ENCODE data around the gene MFSD11.
A peak's percentile ranks its signal among the peaks of the same experiment; 100 is the strongest.

Gene MFSD11

GRCh38 chr17:76732734-76733617 is 4.9 kb upstream of the MFSD11 start:
- Histone ChIP-seq H3K79me2 (ENCODE audit: control insufficient read depth, low read length) (peaks cover 88% of the 10 kb centered on the region), H3K4me2 (ENCODE audit: low read length) (peak overlapping the region; percentile 66), H4K20me1 (ENCODE audit: control insufficient read depth, insufficient read depth, low read depth, low read length) (peaks cover 28% of the 10 kb centered on the region), H3K27ac (ENCODE audit: low read depth, low read length) (peak overlapping the region; percentile 93), H3F3A (ENCODE audit: control insufficient read depth, insufficient read depth) (peaks cover 70% of the 10 kb centered on the region), H3K36me3 (ENCODE audit: control insufficient read depth, low read length) (peaks cover 84% of the 10 kb centered on the region), H3K4me1 (ENCODE audit: control insufficient read depth, low read length) (peaks cover 64% of the 10 kb centered on the region), H3K9me2 (replicated peaks; ENCODE audit: control insufficient read depth, low read length) (no peaks in the 10 kb centered on the region), H3K4me3 (ENCODE audit: low read length) (peak overlapping the region; percentile 89), H3K27me3 (ENCODE audit: control insufficient read depth, low read length) (no peaks in the 10 kb centered on the region), H3K9me3 (ENCODE audit: control insufficient read depth, insufficient read depth, low read length) (no peaks in the 10 kb centered on the region)
- TF ChIP-seq CTCF (IDR thresholded peaks at IDR 0.05; ENCODE audit: low read depth, low read length, poor library complexity, severe bottlenecking), result no peak
- no peak for TF ChIP-seq EZH2phosphoT487 (IDR thresholded peaks at IDR 0.05; ENCODE audit: borderline replicate concordance, low read length)

GRCh38 chr17:76733618-76733957 is 4.3 kb upstream of the MFSD11 start:
- no peaks in the 10 kb centered on the region for H3K9me2 ChIP-seq (replicated peaks; ENCODE audit: control insufficient read depth, low read length)
- H3K9me3 ChIP-seq (ENCODE audit: control insufficient read depth, insufficient read depth, low read length), result no peaks in the 10 kb centered on the region
- peak overlapping the region; percentile 93 for H3K27ac ChIP-seq (ENCODE audit: low read depth, low read length)
- H3K4me2 ChIP-seq (ENCODE audit: low read length), result peak overlapping the region; percentile 66
- H3K27me3 ChIP-seq (ENCODE audit: control insufficient read depth, low read length), result no peaks in the 10 kb centered on the region
- peaks cover 78% of the 10 kb centered on the region for H3K36me3 ChIP-seq (ENCODE audit: control insufficient read depth, low read length)
- peak overlapping the region; percentile 89 for H3K4me3 ChIP-seq (ENCODE audit: low read length)
- peaks cover 68% of the 10 kb centered on the region for H3F3A ChIP-seq (ENCODE audit: control insufficient read depth, insufficient read depth)
- peaks cover 28% of the 10 kb centered on the region for H4K20me1 ChIP-seq (ENCODE audit: control insufficient read depth, insufficient read depth, low read depth, low read length)
- TF ChIP-seq EZH2phosphoT487 (IDR thresholded peaks at IDR 0.05; ENCODE audit: borderline replicate concordance, low read length), result no peak
- TF ChIP-seq CTCF (IDR thresholded peaks at IDR 0.05; ENCODE audit: low read depth, low read length, poor library complexity, severe bottlenecking), result no peak
- H3K4me1 ChIP-seq (ENCODE audit: control insufficient read depth, low read length), result peaks cover 60% of the 10 kb centered on the region
- H3K79me2 ChIP-seq (ENCODE audit: control insufficient read depth, low read length), result peaks cover 88% of the 10 kb centered on the region

GRCh38 chr17:76734080-76734840 is 3.7 kb upstream of the MFSD11 start:
- peaks cover 28% of the 10 kb centered on the region for H4K20me1 ChIP-seq (ENCODE audit: control insufficient read depth, insufficient read depth, low read depth, low read length)
- no peaks in the 10 kb centered on the region for H3K27me3 ChIP-seq (ENCODE audit: control insufficient read depth, low read length)
- peaks cover 73% of the 10 kb centered on the region for H3K36me3 ChIP-seq (ENCODE audit: control insufficient read depth, low read length)
- no peak for TF ChIP-seq CTCF (IDR thresholded peaks at IDR 0.05; ENCODE audit: low read depth, low read length, poor library complexity, severe bottlenecking)
- H3K4me1 ChIP-seq (ENCODE audit: control insufficient read depth, low read length), result peaks cover 60% of the 10 kb centered on the region
- peaks cover 66% of the 10 kb centered on the region for H3F3A ChIP-seq (ENCODE audit: control insufficient read depth, insufficient read depth)
- H3K79me2 ChIP-seq (ENCODE audit: control insufficient read depth, low read length), result peaks cover 88% of the 10 kb centered on the region
- peak overlapping the region; percentile 93 for H3K27ac ChIP-seq (ENCODE audit: low read depth, low read length)
- no peaks in the 10 kb centered on the region for H3K9me2 ChIP-seq (replicated peaks; ENCODE audit: control insufficient read depth, low read length)
- peak overlapping the region; percentile 66 for H3K4me2 ChIP-seq (ENCODE audit: low read length)
- H3K4me3 ChIP-seq (ENCODE audit: low read length), result peak overlapping the region; percentile 89
- no peaks in the 10 kb centered on the region for H3K9me3 ChIP-seq (ENCODE audit: control insufficient read depth, insufficient read depth, low read length)
